ENCODE data around the gene CRY1. TPM values are rescaled to one million over a fixed set of nuclear protein-coding genes. Genes with fewer than 3 reads are reported as not detected.
A peak's percentile ranks its signal among the peaks of the same experiment; 100 is the strongest.

CRY1 gene
- total and polyA plus RNA-seq, 2 of the 4 experiments (the other 2 are of a cell fraction), result 5.9 to 9.9 TPM

DNA sequence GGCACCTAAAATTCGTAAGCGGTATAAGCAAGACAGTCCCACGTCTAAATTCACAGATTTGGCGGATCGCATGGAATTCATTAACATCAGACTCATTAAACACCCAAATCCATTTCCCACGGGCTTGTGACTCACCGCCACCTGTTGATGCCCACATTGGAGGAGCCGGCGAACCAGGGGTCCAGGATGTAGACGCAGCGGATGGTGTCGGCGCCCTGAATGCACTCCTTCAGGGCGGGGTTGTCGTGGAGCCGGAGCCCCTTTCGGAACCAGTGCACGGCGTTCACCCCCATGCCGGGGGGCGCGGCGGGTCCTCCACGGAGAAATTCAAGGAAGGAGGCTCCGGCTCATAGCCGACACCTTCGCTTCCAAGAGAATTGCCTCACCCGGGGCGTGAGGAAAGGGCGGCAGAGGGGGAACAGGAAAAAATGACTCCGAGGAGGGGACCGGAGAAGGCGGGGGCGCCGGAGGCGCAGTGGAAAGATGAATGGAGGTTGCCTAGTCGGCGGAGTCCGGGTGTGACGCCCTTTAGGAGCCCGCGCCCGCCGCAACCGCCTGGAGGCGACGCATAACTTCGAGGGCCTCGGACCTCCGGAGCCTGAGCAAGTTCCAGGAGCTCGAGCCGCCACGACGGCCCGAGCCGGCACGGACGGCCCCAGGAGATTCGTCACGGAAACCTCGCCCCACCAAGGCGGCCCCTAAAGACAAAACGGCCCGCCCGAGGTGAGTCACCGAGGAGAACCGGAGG is 506 bp downstream of the CRY1 start:
- Histone ChIP-seq H3K56ac (ENCODE audit: extremely low read depth, insufficient read depth, low read length) (no peak overlapping the region), H2BK120ac (ENCODE audit: low read depth, low read length) (no peak overlapping the region), H3K9me3 (ENCODE audit: control insufficient read depth, insufficient read depth, low read length) (no peaks in the 10 kb centered on the region), H3K14ac (replicated peaks; ENCODE audit: low read depth, low read length) (0 out of 2 replicates have a peak overlapping the region, but pooled peaks have one; percentile 75), H3K27me3 (ENCODE audit: control insufficient read depth, insufficient read depth, low read length) (no peaks in the 10 kb centered on the region), H4K91ac (ENCODE audit: insufficient read depth, low read depth, low read length) (no peak overlapping the region), H3K18ac (ENCODE audit: low read depth, low read length) (no peak overlapping the region; the same call in 1 of the 2 replicates), H2AFZ (replicated peaks; ENCODE audit: low read length, poor library complexity) (peak overlapping the region; percentile 100), H3K4me1 (ENCODE audit: control insufficient read depth, insufficient read depth, low read length) (no peaks in the 10 kb centered on the region; the same call in 1 of the 2 replicates), H3K36me3 (ENCODE audit: control insufficient read depth, insufficient read depth, low read length) (no peaks in the 10 kb centered on the region), H3K79me1 (ENCODE audit: low read depth in 1 of 2, low read length in 2 of 2) (peaks cover 7 to 35% of the 10 kb centered on the region in 2 experiments; a peak in 3 of 4 replicates), H4K5ac (ENCODE audit: low read depth, low read length) (no peak overlapping the region), H3K9ac (ENCODE audit: low read depth, low read length) (peak overlapping the region; percentile 74), H2BK5ac (ENCODE audit: low read depth, low read length, poor library complexity, severe bottlenecking) (peak overlapping the region; percentile 57), H3K27ac (ENCODE audit: insufficient read depth, low read length) (peak overlapping the region; percentile 69), H2AK5ac (ENCODE audit: low read depth, low read length) (no peak overlapping the region), H3K23ac (ENCODE audit: low read depth, low read length) (peak overlapping the region; percentile 19), H3K4me2 (ENCODE audit: low read depth, low read length) (peak overlapping the region; percentile 97), H3K4me3 (ENCODE audit: insufficient read depth, low read depth, low read length) (peak overlapping the region; percentile 74), H4K20me1 (ENCODE audit: insufficient read depth, low read length) (peaks cover 19% of the 10 kb centered on the region), H3K9me1 (ENCODE audit: insufficient read depth, low read length) (peaks cover 6% of the 10 kb centered on the region; the same call in 1 of the 2 replicates), H3K4ac (ENCODE audit: low read depth, low read length) (0 out of 2 replicates have a peak overlapping the region, but pooled peaks have one; percentile 64), H2BK15ac (ENCODE audit: low read depth, low read length) (no peak overlapping the region; the same call in 1 of the 3 replicates), H2AK9ac (replicated peaks; ENCODE audit: low read depth, low read length, poor library complexity) (peak overlapping the region; percentile 81), H2BK20ac (ENCODE audit: low read depth, low read length) (no peak overlapping the region), H4K8ac (ENCODE audit: low read depth in 2 of 2, low read length in 2 of 2) (peak overlapping the region in 1 of 2 experiments; percentile 59; a peak in 2 of 4 replicates)
- ATAC-seq (ENCODE audit: low read depth) (peak; percentile 22), DNase-seq (no peak)
- intact Hi-C loops (cut with micrococcal nuclease) (loop anchor here (1.0 to 2.0 kb wide), 5 partner anchors 66 to 736 kb away; partner anchors contain the start of gene POLR3B), dilution Hi-C loops (cut with HindIII; ENCODE audit: low sequenced_read_pairs, unreplicated experiment) (no loop called here), in situ Hi-C loops (cut with MboI; ENCODE audit: low sequenced_read_pairs) (no loop called here)
- WGBS, 2 experiments (ENCODE audit: extremely low coverage in 2 of 2, insufficient read length in 1 of 2), result 0% methylated on average over 46 of the region's 67 CpGs; no CpG with 5 or more reads in 1 of the 2 experiments
- ChIA-PET POLR2A (ENCODE audit: unreplicated experiment) (no interaction called here), CTCF (interaction anchor here (1.0 to 2.7 kb wide), 4 partner anchors 11 to 517 kb away, joined by 3 to 14 read pairs (median 5); no protein-coding TSS in a partner anchor)
- TSS peak; percentile 79 for BruUV-seq (replicated peaks)
- TF ChIP-seq CHD1 (IDR thresholded peaks at IDR 0.05; ENCODE audit: low read depth, low read length) (no peak), CEBPB (IDR thresholded peaks at IDR 0.05; ENCODE audit: low read depth, low read length) (0 out of 2 replicates have a peak, but pooled peaks have one; percentile 30), BHLHE40 (IDR thresholded peaks at IDR 0.05; ENCODE audit: low read depth, low read length) (no peak)

Measured in IMR-90 (cell line).